Upper lobe of left lung (tissue), 4 donors: ENCODE results near the gene ANKRD52.

Source experiments
- POLR2A ChIP-seq, 4 donors: fragments of 450-650 bp; IDR thresholded peaks; one replicate each; pipeline ENCODE4 v1.5.1; 2016 to 2017; ENCODE audit warnings: antibody characterized with exemption in 4 of 4, mild to moderate bottlenecking in 2 of 4
- POLR2AphosphoS5 ChIP-seq, 2 donors: sonication (generic); formaldehyde crosslinking; IDR thresholded peaks; one replicate each; pipeline ENCODE4 v1.5.1; 2017; ENCODE audit warnings: antibody characterized with exemption in 2 of 2
- TF ChIP-seq, protein P1 (sequence below), 6 experiments: fragments of 450-650 bp in 4 of 6; fragments of 200-600 bp in 2 of 6; sonication (generic) in 2 of 6; IDR thresholded peaks; one replicate each; pipeline ENCODE4 v1.5.1; 2016 to 2019; ENCODE audit warnings: antibody characterized with exemption in 6 of 6

GRCh38 chr12:56241424-56242303 is 16.5 kb downstream of the ANKRD52 start:
- no peak for TF ChIP-seq POLR2AphosphoS5 (IDR thresholded peaks at IDR 0.05)
- no peak for TF ChIP-seq POLR2A (IDR thresholded peaks at IDR 0.05)
- TF ChIP-seq, protein P1, sequence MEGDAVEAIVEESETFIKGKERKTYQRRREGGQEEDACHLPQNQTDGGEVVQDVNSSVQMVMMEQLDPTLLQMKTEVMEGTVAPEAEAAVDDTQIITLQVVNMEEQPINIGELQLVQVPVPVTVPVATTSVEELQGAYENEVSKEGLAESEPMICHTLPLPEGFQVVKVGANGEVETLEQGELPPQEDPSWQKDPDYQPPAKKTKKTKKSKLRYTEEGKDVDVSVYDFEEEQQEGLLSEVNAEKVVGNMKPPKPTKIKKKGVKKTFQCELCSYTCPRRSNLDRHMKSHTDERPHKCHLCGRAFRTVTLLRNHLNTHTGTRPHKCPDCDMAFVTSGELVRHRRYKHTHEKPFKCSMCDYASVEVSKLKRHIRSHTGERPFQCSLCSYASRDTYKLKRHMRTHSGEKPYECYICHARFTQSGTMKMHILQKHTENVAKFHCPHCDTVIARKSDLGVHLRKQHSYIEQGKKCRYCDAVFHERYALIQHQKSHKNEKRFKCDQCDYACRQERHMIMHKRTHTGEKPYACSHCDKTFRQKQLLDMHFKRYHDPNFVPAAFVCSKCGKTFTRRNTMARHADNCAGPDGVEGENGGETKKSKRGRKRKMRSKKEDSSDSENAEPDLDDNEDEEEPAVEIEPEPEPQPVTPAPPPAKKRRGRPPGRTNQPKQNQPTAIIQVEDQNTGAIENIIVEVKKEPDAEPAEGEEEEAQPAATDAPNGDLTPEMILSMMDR (IDR thresholded peaks at IDR 0.05), result no peak
